ENCODE results near the gene SSB. TPM values are rescaled to one million over a fixed set of nuclear protein-coding genes. Genes with fewer than 3 reads are reported as not detected.

Gene SSB
- total RNA-seq, 1 experiment from 2014 or later = 119 TPM

DNA sequence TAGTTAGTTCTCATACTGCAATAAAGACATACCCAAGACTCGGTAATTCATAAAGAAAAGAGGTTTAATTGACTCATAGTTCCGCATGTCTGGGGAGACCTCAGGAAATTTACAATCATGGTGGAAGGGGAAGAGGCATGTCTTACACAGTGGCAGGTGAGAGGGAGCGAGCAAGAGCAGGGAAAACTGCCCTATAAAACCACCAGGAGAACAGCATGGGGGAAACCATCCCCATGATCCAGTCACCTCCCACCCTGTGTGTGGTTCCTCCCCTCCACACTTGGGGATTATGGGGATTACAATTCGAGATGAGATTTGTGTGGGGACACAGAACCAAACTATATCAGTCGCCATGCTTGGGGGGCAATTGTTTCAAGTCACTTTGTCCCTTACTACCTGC, 1.1 kb upstream of the SSB start:
- no peak overlapping the region for H3K4me3 ChIP-seq (ENCODE audit: low read depth in 2 of 2, low read length in 2 of 2)
- no peaks in the 10 kb centered on the region for H3K9me3 ChIP-seq (ENCODE audit: control insufficient read depth, insufficient read depth, low read depth, low read length)
- TF ChIP-seq POLR2AphosphoS5 (IDR thresholded peaks at IDR 0.05; ENCODE audit: low read depth, low read length) = no peak
- TF ChIP-seq, protein P1, sequence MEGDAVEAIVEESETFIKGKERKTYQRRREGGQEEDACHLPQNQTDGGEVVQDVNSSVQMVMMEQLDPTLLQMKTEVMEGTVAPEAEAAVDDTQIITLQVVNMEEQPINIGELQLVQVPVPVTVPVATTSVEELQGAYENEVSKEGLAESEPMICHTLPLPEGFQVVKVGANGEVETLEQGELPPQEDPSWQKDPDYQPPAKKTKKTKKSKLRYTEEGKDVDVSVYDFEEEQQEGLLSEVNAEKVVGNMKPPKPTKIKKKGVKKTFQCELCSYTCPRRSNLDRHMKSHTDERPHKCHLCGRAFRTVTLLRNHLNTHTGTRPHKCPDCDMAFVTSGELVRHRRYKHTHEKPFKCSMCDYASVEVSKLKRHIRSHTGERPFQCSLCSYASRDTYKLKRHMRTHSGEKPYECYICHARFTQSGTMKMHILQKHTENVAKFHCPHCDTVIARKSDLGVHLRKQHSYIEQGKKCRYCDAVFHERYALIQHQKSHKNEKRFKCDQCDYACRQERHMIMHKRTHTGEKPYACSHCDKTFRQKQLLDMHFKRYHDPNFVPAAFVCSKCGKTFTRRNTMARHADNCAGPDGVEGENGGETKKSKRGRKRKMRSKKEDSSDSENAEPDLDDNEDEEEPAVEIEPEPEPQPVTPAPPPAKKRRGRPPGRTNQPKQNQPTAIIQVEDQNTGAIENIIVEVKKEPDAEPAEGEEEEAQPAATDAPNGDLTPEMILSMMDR (IDR thresholded peaks at IDR 0.05) = no peak
- TF ChIP-seq TCF7L2 (IDR thresholded peaks at IDR 0.05; ENCODE audit: low read depth, low read length) = no peak
- no peak for TF ChIP-seq SIN3A (IDR thresholded peaks at IDR 0.05; ENCODE audit: borderline replicate concordance, insufficient read depth, low read depth, low read length)
- TF ChIP-seq, protein P2, sequence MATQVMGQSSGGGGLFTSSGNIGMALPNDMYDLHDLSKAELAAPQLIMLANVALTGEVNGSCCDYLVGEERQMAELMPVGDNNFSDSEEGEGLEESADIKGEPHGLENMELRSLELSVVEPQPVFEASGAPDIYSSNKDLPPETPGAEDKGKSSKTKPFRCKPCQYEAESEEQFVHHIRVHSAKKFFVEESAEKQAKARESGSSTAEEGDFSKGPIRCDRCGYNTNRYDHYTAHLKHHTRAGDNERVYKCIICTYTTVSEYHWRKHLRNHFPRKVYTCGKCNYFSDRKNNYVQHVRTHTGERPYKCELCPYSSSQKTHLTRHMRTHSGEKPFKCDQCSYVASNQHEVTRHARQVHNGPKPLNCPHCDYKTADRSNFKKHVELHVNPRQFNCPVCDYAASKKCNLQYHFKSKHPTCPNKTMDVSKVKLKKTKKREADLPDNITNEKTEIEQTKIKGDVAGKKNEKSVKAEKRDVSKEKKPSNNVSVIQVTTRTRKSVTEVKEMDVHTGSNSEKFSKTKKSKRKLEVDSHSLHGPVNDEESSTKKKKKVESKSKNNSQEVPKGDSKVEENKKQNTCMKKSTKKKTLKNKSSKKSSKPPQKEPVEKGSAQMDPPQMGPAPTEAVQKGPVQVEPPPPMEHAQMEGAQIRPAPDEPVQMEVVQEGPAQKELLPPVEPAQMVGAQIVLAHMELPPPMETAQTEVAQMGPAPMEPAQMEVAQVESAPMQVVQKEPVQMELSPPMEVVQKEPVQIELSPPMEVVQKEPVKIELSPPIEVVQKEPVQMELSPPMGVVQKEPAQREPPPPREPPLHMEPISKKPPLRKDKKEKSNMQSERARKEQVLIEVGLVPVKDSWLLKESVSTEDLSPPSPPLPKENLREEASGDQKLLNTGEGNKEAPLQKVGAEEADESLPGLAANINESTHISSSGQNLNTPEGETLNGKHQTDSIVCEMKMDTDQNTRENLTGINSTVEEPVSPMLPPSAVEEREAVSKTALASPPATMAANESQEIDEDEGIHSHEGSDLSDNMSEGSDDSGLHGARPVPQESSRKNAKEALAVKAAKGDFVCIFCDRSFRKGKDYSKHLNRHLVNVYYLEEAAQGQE (IDR thresholded peaks at IDR 0.05; ENCODE audit: insufficient read depth in 1 of 2, low read depth in 2 of 2, low read length in 1 of 2) = no peak
- no peaks in the 10 kb centered on the region for H3K27me3 ChIP-seq (ENCODE audit: control insufficient read depth, insufficient read depth, low read length)
- POLR2A ChIA-PET = no interaction called here
- in situ Hi-C loops (cut with HindIII; ENCODE audit: low pct_unique_long_range_greater_than_20kb, low sequenced_read_pairs) = no loop called here
- peaks cover 4% of the 10 kb centered on the region; the same call in 1 of the 2 replicates for H3K4me1 ChIP-seq (ENCODE audit: control insufficient read depth, insufficient read depth, low read length)
- H3K27ac ChIP-seq (ENCODE audit: low read length) = peak overlapping the region; percentile 75; the same call in 1 of the 2 replicates
- DNase-seq (ENCODE audit: low read depth, low spot score) (no peak), ATAC-seq (no peak)
- intact Hi-C loops (cut with micrococcal nuclease; ENCODE audit: unreplicated experiment) = no loop called here
- CTCF ChIA-PET = no interaction called here
- peaks cover 18% of the 10 kb centered on the region for H3K36me3 ChIP-seq (ENCODE audit: control insufficient read depth, insufficient read depth, low read length)
- BruUV-seq (replicated peaks) = no TSS peak

DNA sequence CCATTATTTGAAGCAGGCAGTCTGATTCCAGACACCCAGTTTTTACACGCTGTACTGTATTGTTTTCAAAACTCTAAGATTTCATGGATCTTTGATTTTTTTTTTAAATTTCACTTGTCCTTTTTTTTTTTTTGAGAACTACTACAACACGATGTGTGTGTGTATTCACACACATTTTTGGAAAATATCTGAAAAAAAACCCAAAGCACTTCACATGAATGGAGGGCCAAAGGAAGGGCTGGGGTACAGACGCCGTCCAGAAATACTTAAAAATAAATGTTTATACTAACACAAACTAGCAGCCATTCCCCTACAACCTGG, 314 bp upstream of the SSB start:
- no TSS peak for BruUV-seq (replicated peaks)
- H3K36me3 ChIP-seq (ENCODE audit: control insufficient read depth, insufficient read depth, low read length) = peaks cover 22% of the 10 kb centered on the region
- ChIA-PET POLR2A (no interaction called here), CTCF (no interaction called here)
- TF ChIP-seq, protein P2 (IDR thresholded peaks at IDR 0.05; ENCODE audit: insufficient read depth in 1 of 2, low read depth in 2 of 2, low read length in 1 of 2) = no peak
- no peak for TF ChIP-seq SIN3A (IDR thresholded peaks at IDR 0.05; ENCODE audit: borderline replicate concordance, insufficient read depth, low read depth, low read length)
- no peak for TF ChIP-seq TCF7L2 (IDR thresholded peaks at IDR 0.05; ENCODE audit: low read depth, low read length)
- TF ChIP-seq, protein P1 (IDR thresholded peaks at IDR 0.05) = no peak
- no peak for TF ChIP-seq POLR2AphosphoS5 (IDR thresholded peaks at IDR 0.05; ENCODE audit: low read depth, low read length)
- intact Hi-C loops (cut with micrococcal nuclease; ENCODE audit: unreplicated experiment) (no loop called here), in situ Hi-C loops (cut with HindIII; ENCODE audit: low pct_unique_long_range_greater_than_20kb, low sequenced_read_pairs) (no loop called here)
- H3K4me3 ChIP-seq (ENCODE audit: low read depth in 2 of 2, low read length in 2 of 2) = peak overlapping the region; percentile 92 to 94
- no peaks in the 10 kb centered on the region for H3K27me3 ChIP-seq (ENCODE audit: control insufficient read depth, insufficient read depth, low read length)
- H3K4me1 ChIP-seq (ENCODE audit: control insufficient read depth, insufficient read depth, low read length) = peaks cover 4% of the 10 kb centered on the region; the same call in 1 of the 2 replicates
- no peak for DNase-seq (ENCODE audit: low read depth, low spot score)
- ATAC-seq = peak; percentile 2; the same call in 1 of the 2 replicates
- H3K27ac ChIP-seq (ENCODE audit: low read length) = peak overlapping the region; percentile 75
- H3K9me3 ChIP-seq (ENCODE audit: control insufficient read depth, insufficient read depth, low read depth, low read length) = no peaks in the 10 kb centered on the region
